Naive thymus-derived CD4-positive, alpha-beta T cell (primary cell): Measurements from ENCODE around the gene PTGER1. TPM values are rescaled to one million over a fixed set of nuclear protein-coding genes. Genes with fewer than 3 reads are reported as not detected.

Source experiments
- ATAC-seq: fragments of 150-1000 bp; cut with Tn5 transposase; 2 replicates; pipeline ENCODE4 v1.10.0; 2021; ENCODE audit warnings: mild to moderate bottlenecking, moderate library complexity
- CTCF ChIA-PET: fragments of 350-600 bp; sonication (Branson Sonifier 250); formaldehyde crosslinking; loops from one replicate; lab custom pipeline; 2021; ENCODE audit warnings: antibody characterized with exemption; lab: Charles Lee
- POLR2A ChIA-PET: fragments of 350-600 bp; sonication (Branson Sonifier 250); formaldehyde crosslinking; loops from one replicate; lab custom pipeline; 2021; ENCODE audit warnings: antibody characterized with exemption, inconsistent platforms; lab: Charles Lee
- DNase-seq, 9 donors: peaks; one replicate each; pipeline versions ENCODE4 v3.0.0 to v3.0.0-alpha.2; 2020 to 2022; ENCODE audit warnings: mixed read lengths in 1 of 9
- H3K27ac ChIP-seq: one replicate; pipeline ENCODE4 v1.7.0; 2013; ENCODE audit warnings: mild to moderate bottlenecking, low read depth, low read length, moderate library complexity
- H3K27me3 ChIP-seq, 2 donors: one replicate each; pipeline ENCODE4 v1.7.0; 2013; ENCODE audit warnings: low read length in 2 of 2, mild to moderate bottlenecking in 2 of 2, moderate library complexity in 2 of 2; ENCODE audit not compliant: control insufficient read depth in 2 of 2, insufficient read depth in 2 of 2
- H3K36me3 ChIP-seq, 3 experiments: 1 replicate in 2 of 3; 2 replicates in 1 of 3; pipeline ENCODE4 v1.7.0; 2013; ENCODE audit warnings: low read length in 3 of 3, mild to moderate bottlenecking in 3 of 3, moderate library complexity in 1 of 3; ENCODE audit not compliant: insufficient read depth in 3 of 3, control insufficient read depth in 2 of 3
- H3K4me1 ChIP-seq, 2 donors: one replicate each; pipeline ENCODE4 v1.7.0; 2013; ENCODE audit warnings: low read length in 2 of 2, mild to moderate bottlenecking in 2 of 2, moderate library complexity in 1 of 2; ENCODE audit not compliant: control insufficient read depth in 2 of 2, insufficient read depth in 2 of 2
- H3K4me3 ChIP-seq: 2 replicates; pipeline ENCODE4 v1.7.0; 2013; ENCODE audit warnings: mild to moderate bottlenecking, low read length
- H3K9me3 ChIP-seq, 3 experiments: 1 replicate in 2 of 3; 2 replicates in 1 of 3; pipeline ENCODE4 v1.7.0; 2013; ENCODE audit warnings: low read length in 3 of 3; ENCODE audit not compliant: control insufficient read depth in 2 of 3
- H3K27ac Mint-ChIP-seq, 9 donors: one replicate each; pipeline ENCODE4 v1.8.0; 2020 to 2022; ENCODE audit warnings: mixed read lengths in 9 of 9, mild to moderate bottlenecking in 8 of 9, moderate library complexity in 5 of 9, inconsistent platforms in 2 of 9
- H3K27me3 Mint-ChIP-seq, 5 donors: one replicate each; pipeline ENCODE4 v1.8.0; 2021 to 2022; ENCODE audit warnings: mixed read lengths in 5 of 5, mild to moderate bottlenecking in 1 of 5
- H3K36me3 Mint-ChIP-seq, 5 donors: one replicate each; pipeline ENCODE4 v1.8.0; 2020 to 2022; ENCODE audit warnings: mixed read lengths in 5 of 5, mild to moderate bottlenecking in 3 of 5, inconsistent platforms in 1 of 5
- H3K4me1 Mint-ChIP-seq, 7 donors: one replicate each; pipeline ENCODE4 v1.8.0; 2020 to 2022; ENCODE audit warnings: mixed read lengths in 7 of 7, mild to moderate bottlenecking in 3 of 7, inconsistent platforms in 1 of 7
- H3K4me3 Mint-ChIP-seq, 10 donors: one replicate each; pipeline ENCODE4 v1.8.0; 2020 to 2022; ENCODE audit warnings: mild to moderate bottlenecking in 10 of 10, mixed read lengths in 10 of 10, moderate library complexity in 6 of 10, inconsistent platforms in 2 of 10
- H3K9me3 Mint-ChIP-seq, 11 donors: one replicate each; pipeline ENCODE4 v1.8.0; 2020 to 2022; ENCODE audit warnings: mixed read lengths in 11 of 11, mild to moderate bottlenecking in 4 of 11, inconsistent platforms in 1 of 11, moderate library complexity in 1 of 11
- intact Hi-C, 2 donors: fragments of 100-400 bp; cut with micrococcal nuclease; formaldehyde crosslinking; loops; one replicate each; pipeline ENCODE4 v1.15.1; 2023
- polyA plus RNA-seq, 2 donors: library from polyadenylated mRNA; unstranded; fragments of 300-500 nt; fragmentation: Illumina TruSeq; gene quantifications; one replicate each; pipeline ENCODE4 v1.2.3, GENCODE V29; 2021
- total RNA-seq, 6 experiments: library from RNA in 5 of 6; stranded (reverse) in 5 of 6; gene quantifications; 1 replicate in 5 of 6; 2 replicates in 1 of 6; pipeline ENCODE4 v1.2.3 and lab custom pipeline; 2021 to 2026

The PTGER1 gene
- total RNA-seq (under 1 TPM in 1 of 5 experiments, not detected in 4; 0.46 TPM), polyA plus RNA-seq (not detected), total RNA-seq (lab: John Stamatoyannopoulos, UW) (not detected)

- peaks cover 6 to 19% (median 12%) of the 10 kb centered on the region in 5 donors for H3K27me3 Mint-ChIP-seq
- H3K9me3 ChIP-seq = no peaks in the 10 kb centered on the region
- H3K4me3 Mint-ChIP-seq = peak within 1 kb of the TSS in 9 of 10 donors; percentile 7 to 79 (median 52)
- CTCF ChIA-PET = interaction anchor here (0.9 to 1.3 kb wide), 3 partner anchors 9 to 76 kb away, joined by 3 to 5 read pairs (median 3); no protein-coding TSS in a partner anchor
- peaks cover 0 to 4% of the 10 kb centered on the region in 2 donors for H3K27me3 ChIP-seq
- peaks cover 4 to 17% of the 10 kb centered on the region in 2 donors for H3K4me1 ChIP-seq
- peaks cover 0 to 11% (median 0%) of the 10 kb centered on the region in 5 donors for H3K36me3 Mint-ChIP-seq
- peak within 1 kb of the TSS in 2 of 9 donors; percentile 46 to 63 for H3K27ac Mint-ChIP-seq
- H3K36me3 ChIP-seq = peaks cover 0 to 44% (median 0%) of the 10 kb centered on the region in 3 experiments
- POLR2A ChIA-PET = interaction anchor here (0.6 to 0.8 kb wide), 2 partner anchors 42 to 43 kb away, joined by 3 read pairs; partner anchors contain the start of gene PKN1
- no peak within 1 kb of the TSS for H3K4me3 ChIP-seq
- peaks cover 0 to 39% (median 29%) of the 10 kb centered on the region in 7 donors for H3K4me1 Mint-ChIP-seq
- DNase-seq = peak in 2 of 9 donors; percentile 9 to 53
- peaks cover 0 to 2% (median 0%) of the 10 kb centered on the region in 11 donors for H3K9me3 Mint-ChIP-seq
- H3K27ac ChIP-seq = no peak within 1 kb of the TSS
- ATAC-seq = peak; percentile 19
- intact Hi-C loops = loop anchor here (1.0 to 10.0 kb wide), 3 partner anchors 76 to 338 kb away; partner anchors contain the start of gene ASF1B (in 1 of the 2)
These were observed at the start of gene PTGER1 for GRCh38 chr19:14475251-14476073. PTGER1 (minus strand) TSS chr19:14475354; CDS start chr19:14474320, 1,034 bp downstream.

- Mint-ChIP-seq H3K4me1 (peaks cover 31 to 76% (median 61%) of the 10 kb centered on the region in 7 donors), H3K36me3 (peaks cover 8 to 22% (median 15%) of the 10 kb centered on the region in 5 donors), H3K4me3 (peak overlapping the region in 7 of 10 donors; percentile 20 to 99 (median 56)), H3K27ac (peak overlapping the region; percentile 92 to 100 (median 98)), H3K27me3 (peaks cover 0 to 2% (median 0%) of the 10 kb centered on the region in 5 donors), H3K9me3 (peaks cover 0 to 19% (median 0%) of the 10 kb centered on the region in 11 donors)
- Histone ChIP-seq H3K27ac (peak overlapping the region; percentile 97), H3K36me3 (peaks cover 8 to 24% (median 10%) of the 10 kb centered on the region in 3 experiments), H3K4me3 (no peak overlapping the region), H3K9me3 (no peaks in the 10 kb centered on the region), H3K4me1 (peaks cover 66 to 70% of the 10 kb centered on the region in 2 donors), H3K27me3 (no peaks in the 10 kb centered on the region)
- DNase-seq (no peak), ATAC-seq (no peak)
- ChIA-PET CTCF (interaction anchor here (10.7 kb wide), 1 partner anchor 14 kb away, joined by 73 read pairs; no protein-coding TSS in a partner anchor), POLR2A (interaction anchor here (0.6 to 34.0 kb wide), 7 partner anchors 11 to 1794 kb away, joined by 3 to 1101 read pairs (median 5); partner anchors contain the start of genes DNAJB1, GIPC1 and TECR)
- intact Hi-C loops = loop anchor here (10.0 kb wide), 3 partner anchors 676 to 1804 kb away; partner anchors contain the start of genes KLF2 (in 1 of the 2) and TPM4 (in 1 of the 2)
These were observed 45.4 kb upstream of the PTGER1 start for GRCh38 chr19:14520543-14520942.

GRCh38 chr19:14519860-14520407 lies 44.8 kb upstream of the PTGER1 start:
- H3K4me3 Mint-ChIP-seq = peak overlapping the region; percentile 25 to 99 (median 90)
- H3K4me1 Mint-ChIP-seq = peaks cover 37 to 76% (median 65%) of the 10 kb centered on the region in 7 donors
- Histone ChIP-seq H3K36me3 (peaks cover 14 to 30% (median 15%) of the 10 kb centered on the region in 3 experiments), H3K9me3 (no peaks in the 10 kb centered on the region), H3K4me3 (peak overlapping the region; percentile 11), H3K27me3 (no peaks in the 10 kb centered on the region), H3K4me1 (peaks cover 72 to 76% of the 10 kb centered on the region in 2 donors), H3K27ac (peak overlapping the region; percentile 97)
- peak overlapping the region; percentile 92 to 100 (median 98) for H3K27ac Mint-ChIP-seq
- peaks cover 0 to 2% (median 0%) of the 10 kb centered on the region in 5 donors for H3K27me3 Mint-ChIP-seq
- intact Hi-C loops = loop anchor here (2.0 to 10.0 kb wide), 7 partner anchors 143 to 1805 kb away; partner anchors contain the start of genes IER2 (in 2 of the 2), STX10 (in 2 of the 2), KLF2 (in 1 of the 2) and RFX1 (in 1 of the 2)
- POLR2A ChIA-PET = interaction anchor here (1.5 to 34.0 kb wide), 3 partner anchors 12 to 32 kb away, joined by 5 to 1101 read pairs (median 1101); partner anchors contain the start of genes DNAJB1, GIPC1 and TECR
- DNase-seq (peak in 1 of 9 donors; percentile 25), ATAC-seq (no peak)
- peaks cover 13 to 28% (median 21%) of the 10 kb centered on the region in 5 donors for H3K36me3 Mint-ChIP-seq
- peaks cover 0 to 19% (median 0%) of the 10 kb centered on the region in 11 donors for H3K9me3 Mint-ChIP-seq
- CTCF ChIA-PET = interaction anchor here (0.5 to 10.7 kb wide), 2 partner anchors 9 to 14 kb away, joined by 4 to 73 read pairs; no protein-coding TSS in a partner anchor

- H3K4me1 ChIP-seq = peaks cover 70 to 76% of the 10 kb centered on the region in 2 donors
- H3K27ac ChIP-seq = peak overlapping the region; percentile 97
- no peak for DNase-seq
- ChIA-PET CTCF (interaction anchor here (0.5 to 10.7 kb wide), 3 partner anchors 10 to 55 kb away, joined by 3 to 73 read pairs (median 4); no protein-coding TSS in a partner anchor), POLR2A (interaction anchor here (1.3 to 34.0 kb wide), 4 partner anchors 11 to 383 kb away, joined by 4 to 1101 read pairs (median 553); partner anchors contain the start of genes ASF1B, DNAJB1, GIPC1 and TECR)
- H3K27ac Mint-ChIP-seq = peak overlapping the region; percentile 92 to 100 (median 98)
- H3K9me3 ChIP-seq = no peaks in the 10 kb centered on the region
- peaks cover 0 to 19% (median 0%) of the 10 kb centered on the region in 11 donors for H3K9me3 Mint-ChIP-seq
- H3K27me3 Mint-ChIP-seq = peaks cover 0 to 2% (median 0%) of the 10 kb centered on the region in 5 donors
- H3K4me3 Mint-ChIP-seq = peak overlapping the region; percentile 29 to 99 (median 94)
- peaks cover 13 to 34% (median 27%) of the 10 kb centered on the region in 5 donors for H3K36me3 Mint-ChIP-seq
- intact Hi-C loops = loop anchor here (2.0 to 5.0 kb wide), 4 partner anchors 142 to 1367 kb away; partner anchors contain the start of genes IER2 (in 2 of the 2), STX10 (in 2 of the 2) and RFX1 (in 1 of the 2)
- peaks cover 15 to 36% (median 19%) of the 10 kb centered on the region in 3 experiments for H3K36me3 ChIP-seq
- H3K4me3 ChIP-seq = peak overlapping the region; percentile 11
- H3K27me3 ChIP-seq = no peaks in the 10 kb centered on the region
- no peak for ATAC-seq
- H3K4me1 Mint-ChIP-seq = peaks cover 42 to 81% (median 70%) of the 10 kb centered on the region in 7 donors
These were observed 44.2 kb upstream of the PTGER1 start for GRCh38 chr19:14519245-14519859.

GRCh38 chr19:14517840-14518505 lies 42.8 kb upstream of the PTGER1 start, which contains the start of gene DNAJB1:
DNAJB1 (minus strand) TSS chr19:14518397; CDS start chr19:14518349, 48 bp downstream.
- Mint-ChIP-seq H3K4me3 (peak within 1 kb of the TSS; percentile 93 to 99 (median 96)), H3K27ac (peak within 1 kb of the TSS; percentile 92 to 100 (median 98)), H3K9me3 (peaks cover 0 to 19% (median 0%) of the 10 kb centered on the region in 11 donors), H3K4me1 (peaks cover 42 to 80% (median 72%) of the 10 kb centered on the region in 7 donors), H3K27me3 (peaks cover 0 to 2% (median 0%) of the 10 kb centered on the region in 5 donors), H3K36me3 (peaks cover 13 to 36% (median 28%) of the 10 kb centered on the region in 5 donors)
- ChIA-PET CTCF (interaction anchor here (0.6 to 10.7 kb wide), 7 partner anchors 8 to 94 kb away, joined by 3 to 73 read pairs (median 5); partner anchors contain the start of gene NDUFB7), POLR2A (interaction anchor here (0.6 to 34.0 kb wide), 25 partner anchors 10 to 862 kb away, joined by 3 to 1101 read pairs (median 4); partner anchors contain the start of genes AKAP8, ASF1B, DDX39A and DNAJB1)
- peaks cover 15 to 43% (median 22%) of the 10 kb centered on the region in 3 experiments for H3K36me3 ChIP-seq
- H3K27ac ChIP-seq = peak within 1 kb of the TSS; percentile 97
- no peaks in the 10 kb centered on the region for H3K9me3 ChIP-seq
- DNase-seq = peak in 2 of 9 donors; percentile 53 to 86
- intact Hi-C loops = loop anchor here (1.0 to 5.0 kb wide), 10 partner anchors 11 to 1727 kb away; partner anchors contain the start of genes GIPC1 (in 2 of the 2), IER2 (in 2 of the 2), STX10 (in 2 of the 2) and TECR (in 2 of the 2)
- H3K4me3 ChIP-seq = peak within 1 kb of the TSS; percentile 73
- peak; percentile 33 for ATAC-seq
- H3K27me3 ChIP-seq = no peaks in the 10 kb centered on the region
- H3K4me1 ChIP-seq = peaks cover 57 to 64% of the 10 kb centered on the region in 2 donors
